ENCODE results near the gene ANKMY1. TPM values are rescaled to one million over a fixed set of nuclear protein-coding genes. Genes with fewer than 3 reads are reported as not detected.

Gene ANKMY1
- total RNA-seq, 2 donors from 2014 or later: 12.3 to 18.1 TPM

- no peaks in the 10 kb centered on the region for H3K4me1 ChIP-seq
- H3K27ac ChIP-seq: no peak overlapping the region
- no peaks in the 10 kb centered on the region for H3K36me3 ChIP-seq
- H3K9me3 ChIP-seq: no peaks in the 10 kb centered on the region
- intact Hi-C loops (cut with DNase I): no loop called here
- no peak overlapping the region for H3K4me3 ChIP-seq
- no peaks in the 10 kb centered on the region for H3K27me3 ChIP-seq
- no peak for TF ChIP-seq CTCF (IDR thresholded peaks at IDR 0.05)
- no peak overlapping the region for H3K9ac ChIP-seq (ENCODE audit: low read depth in 2 of 2, low read length in 2 of 2)
- DNase-seq: no peak
Observed at GRCh38 chr2:240443891-240444301, 113.9 kb downstream of the ANKMY1 start.

GRCh38 chr2:240442891-240443715, 114.7 kb downstream of the ANKMY1 start:
- DNase-seq: no peak
- TF ChIP-seq CTCF (IDR thresholded peaks at IDR 0.05): no peak
- intact Hi-C loops (cut with DNase I): no loop called here
- Histone ChIP-seq H3K4me1 (no peaks in the 10 kb centered on the region), H3K9ac (ENCODE audit: low read depth in 2 of 2, low read length in 2 of 2) (no peak overlapping the region), H3K36me3 (no peaks in the 10 kb centered on the region), H3K27ac (no peak overlapping the region), H3K4me3 (no peak overlapping the region), H3K27me3 (no peaks in the 10 kb centered on the region), H3K9me3 (no peaks in the 10 kb centered on the region)

GRCh38 chr2:240441993-240442411, 115.8 kb downstream of the ANKMY1 start:
- Histone ChIP-seq H3K4me3 (no peak overlapping the region), H3K36me3 (no peaks in the 10 kb centered on the region), H3K27me3 (peaks cover 2% of the 10 kb centered on the region), H3K9ac (ENCODE audit: low read depth in 2 of 2, low read length in 2 of 2) (no peak overlapping the region), H3K27ac (no peak overlapping the region), H3K9me3 (no peaks in the 10 kb centered on the region), H3K4me1 (no peaks in the 10 kb centered on the region)
- intact Hi-C loops (cut with DNase I): no loop called here
- no peak for TF ChIP-seq CTCF (IDR thresholded peaks at IDR 0.05)
- no peak for DNase-seq

- Histone ChIP-seq H3K27me3 (peaks cover 8% of the 10 kb centered on the region), H3K4me3 (no peak overlapping the region), H3K4me1 (no peaks in the 10 kb centered on the region), H3K9me3 (no peaks in the 10 kb centered on the region), H3K36me3 (no peaks in the 10 kb centered on the region), H3K9ac (ENCODE audit: low read depth in 2 of 2, low read length in 2 of 2) (no peak overlapping the region), H3K27ac (no peak overlapping the region)
- intact Hi-C loops (cut with DNase I): no loop called here
- TF ChIP-seq CTCF (IDR thresholded peaks at IDR 0.05): no peak
- DNase-seq: no peak
Observed at GRCh38 chr2:240441326-240441992, 116.3 kb downstream of the ANKMY1 start.

- intact Hi-C loops (cut with DNase I): no loop called here
- no peak for DNase-seq
- Histone ChIP-seq H3K4me3 (no peak overlapping the region), H3K9me3 (no peaks in the 10 kb centered on the region), H3K27me3 (peaks cover 9% of the 10 kb centered on the region), H3K27ac (no peak overlapping the region), H3K36me3 (no peaks in the 10 kb centered on the region), H3K4me1 (no peaks in the 10 kb centered on the region), H3K9ac (ENCODE audit: low read depth in 2 of 2, low read length in 2 of 2) (no peak overlapping the region)
- no peak for TF ChIP-seq CTCF (IDR thresholded peaks at IDR 0.05)
Observed at GRCh38 chr2:240440704-240441320, 117.0 kb downstream of the ANKMY1 start.

All from colonic mucosa (tissue), 4 donors.